Measurements from ENCODE around the gene EP400.
A peak's percentile ranks its signal among the peaks of the same experiment; 100 is the strongest.
"Not testable (repeated sequence)": the region's sequence is repeated elsewhere in the genome, so short reads cannot be mapped to it uniquely, and the experiment has no call there.

Gene EP400

GRCh38 chr12:131950182-131950913 is 606 bp downstream of the EP400 start:
- peak; percentile 12 for DNase-seq

- DNase-seq: not testable (repeated sequence)
Observed at GRCh38 chr12:131953810-131954209, 4.1 kb downstream of the EP400 start.

GRCh38 chr12:131954460-131954859 is 4.7 kb downstream of the EP400 start:
- DNase-seq: not testable (repeated sequence)

GRCh38 chr12:131959116-131959515 is 9.4 kb downstream of the EP400 start:
- no peak for DNase-seq

GRCh38 chr12:131959641-131960589 is 10.2 kb downstream of the EP400 start:
- DNase-seq: no peak

GRCh38 chr12:131960590-131961325 is 11.0 kb downstream of the EP400 start:
- not testable (repeated sequence) for DNase-seq

- not testable (repeated sequence) for DNase-seq
Observed at GRCh38 chr12:131961328-131961727, 11.6 kb downstream of the EP400 start.

- DNase-seq: no peak
Observed at GRCh38 chr12:131962069-131962468, 12.3 kb downstream of the EP400 start.

GRCh38 chr12:131963381-131963780 is 13.6 kb downstream of the EP400 start:
- no peak for DNase-seq

- no peak for DNase-seq
Observed at GRCh38 chr12:131965073-131965472, 15.3 kb downstream of the EP400 start.

GRCh38 chr12:131971226-131971625 is 21.5 kb downstream of the EP400 start:
- no peak for DNase-seq

GRCh38 chr12:131975228-131975627 is 25.5 kb downstream of the EP400 start:
- no peak for DNase-seq

- DNase-seq: no peak
Observed at GRCh38 chr12:131979606-131980005, 29.9 kb downstream of the EP400 start.

GRCh38 chr12:131980263-131980662 is 30.5 kb downstream of the EP400 start:
- no peak for DNase-seq

GRCh38 chr12:131981388-131981787 is 31.6 kb downstream of the EP400 start:
- DNase-seq: no peak

GRCh38 chr12:131982041-131982440 is 32.3 kb downstream of the EP400 start:
- no peak for DNase-seq

GRCh38 chr12:131983026-131983425 is 33.3 kb downstream of the EP400 start:
- DNase-seq: no peak

- no peak for DNase-seq
Observed at GRCh38 chr12:131983554-131983953, 33.8 kb downstream of the EP400 start.

GRCh38 chr12:131984334-131984733 is 34.6 kb downstream of the EP400 start:
- DNase-seq: no peak

- DNase-seq: not testable (repeated sequence)
Observed at GRCh38 chr12:131985510-131985875, 35.8 kb downstream of the EP400 start.

- no peak for DNase-seq
Observed at GRCh38 chr12:131986361-131986760, 36.6 kb downstream of the EP400 start.

- DNase-seq: no peak
Observed at GRCh38 chr12:131986910-131987309, 37.2 kb downstream of the EP400 start.

- DNase-seq: no peak
Observed at GRCh38 chr12:131987552-131987951, 37.8 kb downstream of the EP400 start.
